BLaER1 treated with 17β-estradiol and CSF1 and Interleukin-3, amounts not matched to agents 10 nM and 100 nM (cell line): ENCODE data around the gene RPP25L.

Experiments
- H3K27ac ChIP-seq, 11 experiments: shearing (Covaris generic); formaldehyde crosslinking; 2 replicates each; pipeline ENCODE4 v1.8.1; 2022
- H3K27me3 ChIP-seq, 11 experiments: shearing (Covaris generic); formaldehyde crosslinking; 2 replicates each; pipeline ENCODE4 v1.8.1; 2022
- H3K36me3 ChIP-seq, 11 experiments: shearing (Covaris generic); formaldehyde crosslinking; 2 replicates each; pipeline ENCODE4 v1.8.1; 2022
- H3K4me1 ChIP-seq, 10 experiments: shearing (Covaris generic); formaldehyde crosslinking; 2 replicates each; pipeline ENCODE4 v1.8.1; 2022
- H3K4me2 ChIP-seq, 11 experiments: shearing (Covaris generic); formaldehyde crosslinking; 2 replicates each; pipeline ENCODE4 v1.8.1; 2022
- H3K4me3 ChIP-seq, 10 experiments: shearing (Covaris generic); formaldehyde crosslinking; 2 replicates each; pipeline ENCODE4 v1.8.1; 2022
- H3K9ac ChIP-seq, 11 experiments: shearing (Covaris generic); formaldehyde crosslinking; 2 replicates each; pipeline ENCODE4 v1.8.1; 2022
- H3K9me3 ChIP-seq, 11 experiments: shearing (Covaris generic); formaldehyde crosslinking; replicated peaks in 1 of 11; 2 replicates each; pipeline ENCODE4 v1.8.1; 2022
- H4K20me1 ChIP-seq, 11 experiments: shearing (Covaris generic); formaldehyde crosslinking; 2 replicates each; pipeline ENCODE4 v1.8.1; 2022
- Cebpa-rat ChIP-seq, 11 experiments: shearing (Covaris generic); IDR thresholded peaks; 2 replicates each; pipeline ENCODE4 v1.8.1; 2022

Gene RPP25L, protein sequence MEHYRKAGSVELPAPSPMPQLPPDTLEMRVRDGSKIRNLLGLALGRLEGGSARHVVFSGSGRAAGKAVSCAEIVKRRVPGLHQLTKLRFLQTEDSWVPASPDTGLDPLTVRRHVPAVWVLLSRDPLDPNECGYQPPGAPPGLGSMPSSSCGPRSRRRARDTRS

DNA sequence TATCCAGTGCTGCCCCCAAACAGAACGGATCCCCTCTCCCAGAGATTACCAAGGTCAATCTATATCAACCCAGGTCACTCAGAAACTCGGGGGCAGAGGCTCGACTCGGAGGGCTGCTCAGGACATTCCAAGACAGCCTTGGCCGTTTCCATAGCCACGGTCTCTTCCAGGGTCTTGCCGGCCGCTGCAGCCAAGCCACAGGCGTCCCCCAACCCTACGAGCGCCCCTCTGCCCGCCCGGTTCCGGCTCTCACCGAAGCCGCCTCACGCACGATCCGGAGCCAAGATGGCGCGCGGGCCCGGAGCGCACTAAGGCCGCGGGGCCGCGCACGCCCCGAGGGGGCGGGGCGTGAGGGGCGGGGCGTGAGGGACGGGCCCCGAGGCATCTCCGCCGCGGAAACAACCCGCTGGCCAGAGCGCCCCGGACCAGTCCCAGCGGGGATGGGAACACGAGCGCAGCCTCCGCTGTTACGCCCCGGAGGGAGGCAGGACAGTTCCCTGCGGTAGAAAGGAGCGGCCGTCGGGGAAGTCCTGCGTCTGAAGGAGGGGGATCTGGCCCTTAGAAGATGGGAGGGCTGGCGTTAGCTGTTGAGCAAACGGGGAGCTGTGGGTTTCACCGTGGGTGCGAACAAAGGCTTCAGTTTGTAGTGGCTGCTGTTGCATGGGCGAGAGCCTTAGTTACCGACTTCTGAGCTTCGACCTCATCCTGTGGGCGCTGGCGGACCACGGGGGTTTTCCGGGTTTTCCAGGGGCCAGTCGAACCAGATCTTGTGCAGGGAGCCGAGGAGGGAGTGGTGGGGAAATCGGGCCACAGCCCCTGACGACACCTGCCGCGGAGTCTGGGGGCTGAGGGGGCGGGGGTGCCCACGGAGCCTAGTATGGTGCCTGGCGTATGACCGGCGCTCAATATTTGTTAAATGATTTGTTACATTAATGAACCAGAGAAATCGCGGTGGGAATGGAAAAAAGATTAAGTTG, at the start of gene RPP25L:
TSS of gene RPP25L (minus strand) at position 287 of the 977 bp plus-strand sequence. CDS start 801 bp downstream, outside the sequence.
- Histone ChIP-seq H3K9ac (peak within 1 kb of the TSS; percentile 89 to 96 (median 94)), H3K9me3 (0 out of 22 replicates have a peak, but pooled peaks cover 0 to 5% (median 0%) of the 10 kb centered on the region in 11 experiments), H3K27ac (peak within 1 kb of the TSS; percentile 87 to 97 (median 94)), H3K36me3 (peaks cover 0 to 25% (median 12%) of the 10 kb centered on the region in 11 experiments; a peak in 13 of 22 replicates), H3K27me3 (no peaks in the 10 kb centered on the region; a peak in 1 of 22 replicates), H3K4me2 (peak within 1 kb of the TSS; percentile 92 to 99 (median 97)), H4K20me1 (no peaks in the 10 kb centered on the region), H3K4me1 (peaks cover 19 to 29% (median 26%) of the 10 kb centered on the region in 10 experiments), H3K4me3 (peak within 1 kb of the TSS; percentile 71 to 88 (median 80))
- no peak; a peak in 1 of 22 replicates for TF ChIP-seq Cebpa-rat (IDR thresholded peaks at IDR 0.05)

DNA sequence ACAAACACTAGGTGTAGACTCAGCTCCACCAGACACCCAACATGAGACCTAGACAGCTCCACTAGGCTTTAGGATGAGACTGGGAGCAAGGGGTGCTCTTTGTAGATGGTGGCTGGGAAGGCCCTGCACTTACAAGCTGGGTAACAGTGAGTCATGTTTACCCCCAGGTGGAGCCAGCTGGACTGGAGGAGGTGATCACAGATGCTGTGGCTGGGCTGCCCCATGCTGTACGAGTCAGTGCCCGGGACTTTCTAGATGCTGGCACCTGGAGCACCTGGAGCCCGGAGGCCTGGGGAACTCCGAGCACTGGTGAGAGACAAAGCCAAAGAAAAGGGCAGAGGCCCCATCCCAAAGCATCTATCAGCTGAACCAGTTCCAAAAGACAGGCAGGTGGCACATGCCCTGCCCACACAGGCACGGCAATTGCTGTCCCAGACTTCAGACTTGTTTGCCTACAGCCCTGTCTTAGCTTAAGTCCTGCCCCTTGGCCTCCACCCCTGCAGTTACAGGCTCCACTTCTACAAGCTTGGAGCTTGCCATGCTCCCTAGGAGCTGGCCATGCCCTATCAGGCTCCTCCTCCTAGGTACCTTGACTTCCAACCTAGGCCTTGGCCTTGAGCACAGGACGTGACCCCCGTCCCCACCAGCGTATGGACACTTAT, 47.8 kb upstream of the RPP25L start:
- Histone ChIP-seq H3K9me3 (no peaks in the 10 kb centered on the region), H3K9ac (no peak overlapping the region), H3K4me1 (peaks cover 4 to 9% (median 5%) of the 10 kb centered on the region in 10 experiments), H3K27me3 (no peaks in the 10 kb centered on the region), H3K27ac (no peak overlapping the region), H4K20me1 (0 out of 22 replicates have a peak, but pooled peaks cover 0 to 5% (median 0%) of the 10 kb centered on the region in 11 experiments), H3K4me3 (no peak overlapping the region), H3K4me2 (no peak overlapping the region), H3K36me3 (peaks cover 0 to 11% (median 0%) of the 10 kb centered on the region in 11 experiments; a peak in 4 of 22 replicates)
- TF ChIP-seq Cebpa-rat (IDR thresholded peaks at IDR 0.05), result no peak

DNA sequence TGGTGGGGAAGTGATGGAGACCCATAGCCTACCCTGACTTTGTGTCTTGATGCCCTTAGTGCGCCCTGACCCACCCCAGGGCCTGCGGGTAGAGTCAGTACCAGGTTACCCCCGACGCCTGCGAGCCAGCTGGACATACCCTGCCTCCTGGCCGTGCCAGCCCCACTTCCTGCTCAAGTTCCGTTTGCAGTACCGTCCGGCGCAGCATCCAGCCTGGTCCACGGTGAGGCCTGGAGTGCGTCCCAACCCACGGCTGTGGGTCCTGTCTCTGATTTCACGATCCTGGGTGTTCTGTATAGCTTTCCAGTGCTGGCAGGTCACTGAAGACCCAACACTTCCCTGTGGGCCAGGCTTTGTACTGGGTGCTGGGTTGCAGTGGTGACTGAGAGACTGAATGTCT, 46.6 kb upstream of the RPP25L start:
- Histone ChIP-seq H3K4me3 (no peak overlapping the region), H3K4me1 (peaks cover under 1 to 1% (median 1%) of the 10 kb centered on the region in 10 experiments; a peak in 18 of 20 replicates), H3K36me3 (peaks cover 0 to 11% (median 0%) of the 10 kb centered on the region in 11 experiments; a peak in 4 of 22 replicates), H3K27ac (no peak overlapping the region), H4K20me1 (0 out of 22 replicates have a peak, but pooled peaks cover 0 to 5% (median 0%) of the 10 kb centered on the region in 11 experiments), H3K4me2 (no peak overlapping the region), H3K9ac (no peak overlapping the region), H3K27me3 (no peaks in the 10 kb centered on the region), H3K9me3 (no peaks in the 10 kb centered on the region)
- no peak for TF ChIP-seq Cebpa-rat (IDR thresholded peaks at IDR 0.05)

DNA sequence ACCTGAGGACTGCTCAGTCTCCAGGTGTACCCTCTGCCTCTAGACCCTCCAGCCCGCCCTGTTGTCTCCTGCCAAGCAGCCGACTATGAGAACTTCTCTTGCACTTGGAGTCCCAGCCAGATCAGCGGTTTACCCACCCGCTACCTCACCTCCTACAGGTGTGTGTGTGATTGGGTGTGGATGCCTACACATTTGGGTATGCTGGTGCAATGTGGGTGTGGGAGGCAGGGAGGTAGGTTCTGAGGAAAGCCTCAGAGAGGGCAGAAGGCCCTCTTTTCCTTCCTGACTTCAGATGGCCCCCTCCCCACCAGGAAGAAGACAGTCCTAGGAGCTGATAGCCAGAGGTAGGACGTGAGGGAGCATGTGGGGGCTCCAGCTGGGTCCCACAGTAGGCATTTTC, 45.1 kb upstream of the RPP25L start:
- H3K9me3 ChIP-seq, result no peaks in the 10 kb centered on the region
- peaks cover 9 to 16% (median 13%) of the 10 kb centered on the region in 10 experiments for H3K4me1 ChIP-seq
- H3K36me3 ChIP-seq, result peaks cover 0 to 11% (median 0%) of the 10 kb centered on the region in 11 experiments; a peak in 4 of 22 replicates
- H3K4me3 ChIP-seq, result no peak overlapping the region
- H3K4me2 ChIP-seq, result no peak overlapping the region
- no peak for TF ChIP-seq Cebpa-rat (IDR thresholded peaks at IDR 0.05)
- H3K27me3 ChIP-seq, result no peaks in the 10 kb centered on the region
- H4K20me1 ChIP-seq, result peaks cover 0 to 5% (median 0%) of the 10 kb centered on the region in 11 experiments; a peak in 1 of 22 replicates
- H3K9ac ChIP-seq, result no peak overlapping the region
- H3K27ac ChIP-seq, result no peak overlapping the region

DNA sequence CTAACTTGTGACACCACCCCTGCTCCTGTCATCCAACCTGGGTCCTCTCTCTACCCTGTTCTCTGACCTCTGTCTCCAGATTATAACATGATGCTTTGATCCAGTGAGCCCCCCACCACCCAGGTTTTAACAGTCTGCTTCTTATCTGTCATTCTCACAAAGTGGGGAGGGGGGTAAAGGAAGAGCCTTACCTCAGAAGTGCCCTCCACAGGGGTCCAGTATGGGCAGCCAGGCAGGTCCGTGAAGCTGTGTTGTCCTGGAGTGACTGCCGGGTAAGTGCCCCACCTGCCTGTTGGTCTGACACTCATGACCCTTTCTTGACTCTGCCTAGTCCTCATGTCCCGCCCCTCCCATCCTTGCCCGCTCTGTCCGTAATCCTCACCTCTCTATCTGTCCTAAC, 43.5 kb upstream of the RPP25L start:
- Histone ChIP-seq H3K27ac (no peak overlapping the region), H3K9ac (no peak overlapping the region), H4K20me1 (peaks cover 0 to 6% (median 0%) of the 10 kb centered on the region in 11 experiments; a peak in 1 of 22 replicates), H3K4me2 (no peak overlapping the region), H3K4me1 (peaks cover 9 to 19% (median 14%) of the 10 kb centered on the region in 10 experiments), H3K9me3 (no peaks in the 10 kb centered on the region), H3K36me3 (peaks cover 7 to 23% (median 9%) of the 10 kb centered on the region in 11 experiments; a peak in 18 of 22 replicates), H3K4me3 (no peak overlapping the region), H3K27me3 (no peaks in the 10 kb centered on the region)
- TF ChIP-seq Cebpa-rat (IDR thresholded peaks at IDR 0.05), result no peak

DNA sequence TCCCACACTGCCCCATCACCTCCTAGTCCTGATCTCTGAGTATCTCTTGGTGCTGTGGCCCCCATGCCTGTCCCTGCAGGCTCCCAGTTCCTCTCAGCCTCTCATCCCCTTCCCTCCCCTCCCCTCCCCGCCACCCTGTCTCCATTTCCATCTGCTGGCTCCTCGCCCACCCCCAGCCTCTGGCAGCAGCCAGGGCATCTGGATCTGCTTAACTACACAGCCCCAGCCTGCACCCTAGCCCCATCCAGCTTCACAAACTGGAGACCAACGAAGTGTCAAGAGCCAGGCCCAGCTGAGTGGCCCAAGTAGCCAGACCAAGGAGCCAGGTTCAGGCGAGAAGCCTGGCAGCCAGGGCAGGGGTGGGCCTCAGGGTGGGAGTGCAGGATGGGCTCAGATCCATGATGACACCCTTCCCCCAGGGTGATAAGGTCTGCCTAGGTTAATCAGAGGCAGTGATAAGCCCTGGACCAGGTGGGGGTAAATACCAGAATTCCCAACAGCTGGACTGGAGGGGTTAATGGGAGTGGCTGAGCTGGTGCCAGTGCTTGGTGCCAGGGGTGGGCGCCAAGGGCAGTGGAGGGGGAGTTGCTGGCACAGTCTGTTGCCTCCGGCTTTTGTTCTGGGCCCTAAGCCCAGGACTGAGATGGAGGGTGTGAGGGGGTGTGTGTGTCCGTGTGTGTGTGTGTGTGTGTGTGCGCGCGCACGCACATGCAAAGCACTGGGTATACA, 42.6 kb upstream of the RPP25L start:
- no peak overlapping the region for H3K27ac ChIP-seq
- H3K27me3 ChIP-seq, result no peaks in the 10 kb centered on the region
- peaks cover 9 to 20% (median 14%) of the 10 kb centered on the region in 10 experiments for H3K4me1 ChIP-seq
- peaks cover 0 to 6% (median 0%) of the 10 kb centered on the region in 11 experiments; a peak in 2 of 22 replicates for H4K20me1 ChIP-seq
- H3K9me3 ChIP-seq, result no peaks in the 10 kb centered on the region
- H3K36me3 ChIP-seq, result peaks cover 14 to 25% (median 17%) of the 10 kb centered on the region in 11 experiments
- no peak overlapping the region for H3K9ac ChIP-seq
- H3K4me2 ChIP-seq, result no peak overlapping the region
- TF ChIP-seq Cebpa-rat (IDR thresholded peaks at IDR 0.05), result no peak
- no peak overlapping the region for H3K4me3 ChIP-seq

DNA sequence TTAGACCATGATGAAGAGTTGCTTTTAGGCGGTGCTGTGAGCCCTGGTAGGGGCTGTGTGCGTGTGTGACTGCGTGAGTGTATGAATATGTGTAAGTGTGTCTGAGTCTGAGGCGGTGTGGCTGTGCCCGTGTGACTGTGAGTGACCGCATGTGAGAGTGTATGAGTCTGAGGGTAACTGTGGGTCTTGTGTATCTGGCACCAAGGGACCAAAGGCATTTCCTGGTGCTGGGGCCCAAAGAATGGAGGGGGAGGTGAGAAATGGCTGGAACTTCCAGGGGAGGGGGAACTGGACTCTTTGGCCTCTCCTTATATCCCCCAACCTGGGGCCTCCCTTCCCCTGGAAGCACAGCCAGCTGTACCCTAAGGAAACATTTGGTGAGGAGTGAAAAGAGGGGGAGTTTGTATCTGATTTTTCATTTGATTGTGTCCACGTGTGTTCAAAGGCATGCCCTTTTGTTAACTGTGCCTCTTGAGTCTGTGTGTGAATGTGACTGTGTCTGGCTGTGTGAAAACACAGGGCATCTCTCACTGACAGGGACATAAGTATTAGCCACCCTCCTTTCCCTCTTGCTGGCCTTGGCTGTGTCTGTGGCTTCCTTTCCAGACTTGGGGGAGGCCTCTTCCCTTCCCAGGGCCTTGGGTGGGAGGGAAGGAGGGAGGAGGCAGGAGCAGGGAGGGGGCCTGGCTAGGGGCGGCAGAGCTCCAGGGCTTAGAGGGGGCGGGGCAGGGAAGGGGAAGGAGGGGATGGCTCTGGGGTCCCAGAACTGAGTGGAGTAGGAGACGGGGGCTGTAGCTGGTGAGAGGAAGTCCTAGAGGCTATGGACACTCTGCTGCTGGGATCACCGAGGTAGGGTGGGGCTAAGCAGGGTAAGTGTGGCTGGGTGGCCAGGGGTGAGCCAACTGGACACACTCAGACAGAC, 41.5 kb upstream of the RPP25L start:
- peak overlapping the region in 10 of 11 experiments; percentile 8 to 42 (median 26); a peak in 9 of 22 replicates for H3K4me2 ChIP-seq
- TF ChIP-seq Cebpa-rat (IDR thresholded peaks at IDR 0.05), result no peak
- H3K4me1 ChIP-seq, result peaks cover 14 to 31% (median 21%) of the 10 kb centered on the region in 10 experiments
- H3K27me3 ChIP-seq, result no peaks in the 10 kb centered on the region
- peaks cover 0 to 6% (median 0%) of the 10 kb centered on the region in 11 experiments; a peak in 4 of 22 replicates for H4K20me1 ChIP-seq
- H3K9ac ChIP-seq, result peak overlapping the region in 4 of 11 experiments; percentile 10 to 31 (median 17); a peak in 4 of 22 replicates
- H3K9me3 ChIP-seq, result no peaks in the 10 kb centered on the region
- H3K4me3 ChIP-seq, result no peak overlapping the region
- peak overlapping the region in 1 of 11 experiments; percentile 20; a peak in 1 of 22 replicates for H3K27ac ChIP-seq
- H3K36me3 ChIP-seq, result peaks cover 25 to 35% (median 28%) of the 10 kb centered on the region in 11 experiments
